Breast epithelium (tissue), 3 donors: ENCODE results near the gene ASTL.

Source experiments
- POLR2A ChIP-seq: fragments of 450-650 bp; IDR thresholded peaks from one replicate; pipeline ENCODE4 v1.6.1; 2016; ENCODE audit warnings: antibody characterized with exemption, mild to moderate bottlenecking, moderate library complexity
- POLR2AphosphoS5 ChIP-seq, 3 donors: sonication (generic); formaldehyde crosslinking; IDR thresholded peaks; one replicate each; pipeline ENCODE4 v1.6.1; 2017; ENCODE audit warnings: antibody characterized with exemption in 3 of 3
- TF ChIP-seq, protein P1 (sequence below), 3 donors: fragments of 450-650 bp; IDR thresholded peaks; one replicate each; pipeline ENCODE4 v1.5.1; 2016 to 2017; ENCODE audit warnings: antibody characterized with exemption in 3 of 3, mild to moderate bottlenecking in 3 of 3, moderate library complexity in 3 of 3

GRCh38 chr2:96074156-96074555 is 64.1 kb downstream of the ASTL start:
- TF ChIP-seq, protein P1, sequence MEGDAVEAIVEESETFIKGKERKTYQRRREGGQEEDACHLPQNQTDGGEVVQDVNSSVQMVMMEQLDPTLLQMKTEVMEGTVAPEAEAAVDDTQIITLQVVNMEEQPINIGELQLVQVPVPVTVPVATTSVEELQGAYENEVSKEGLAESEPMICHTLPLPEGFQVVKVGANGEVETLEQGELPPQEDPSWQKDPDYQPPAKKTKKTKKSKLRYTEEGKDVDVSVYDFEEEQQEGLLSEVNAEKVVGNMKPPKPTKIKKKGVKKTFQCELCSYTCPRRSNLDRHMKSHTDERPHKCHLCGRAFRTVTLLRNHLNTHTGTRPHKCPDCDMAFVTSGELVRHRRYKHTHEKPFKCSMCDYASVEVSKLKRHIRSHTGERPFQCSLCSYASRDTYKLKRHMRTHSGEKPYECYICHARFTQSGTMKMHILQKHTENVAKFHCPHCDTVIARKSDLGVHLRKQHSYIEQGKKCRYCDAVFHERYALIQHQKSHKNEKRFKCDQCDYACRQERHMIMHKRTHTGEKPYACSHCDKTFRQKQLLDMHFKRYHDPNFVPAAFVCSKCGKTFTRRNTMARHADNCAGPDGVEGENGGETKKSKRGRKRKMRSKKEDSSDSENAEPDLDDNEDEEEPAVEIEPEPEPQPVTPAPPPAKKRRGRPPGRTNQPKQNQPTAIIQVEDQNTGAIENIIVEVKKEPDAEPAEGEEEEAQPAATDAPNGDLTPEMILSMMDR (IDR thresholded peaks at IDR 0.05): no peak
- no peak for TF ChIP-seq POLR2A
- TF ChIP-seq POLR2AphosphoS5 (IDR thresholded peaks at IDR 0.05): no peak
